HepG2 (cell line): ENCODE data around the gene RRAD. TPM values are rescaled to one million over a fixed set of nuclear protein-coding genes. Genes with fewer than 3 reads are reported as not detected.

Experiments used
- ATAC-seq: fragments of 200-7000 bp; cut with Tn5 transposase; 3 replicates; pipeline ENCODE4 v1.9.1; 2020; ENCODE audit warnings: mild to moderate bottlenecking, moderate library complexity
- BruUV-seq: library from RNA; stranded (reverse); fragments of 400-500 nt; replicated peaks from 2 replicates; lab custom pipeline; 2021; lab: Mats Ljungman, UMichigan
- CTCF ChIA-PET: fragments of 300-600 bp; formaldehyde crosslinking; extraction: SDS; loops from one replicate; lab custom pipeline; 2021; ENCODE audit warnings: low total read pairs, inconsistent platforms, low intra/inter-chr PET ratio; lab: Yijun Ruan, JAX
- POLR2A ChIA-PET: fragments of 350-600 bp; sonication (Branson Sonifier 250); formaldehyde crosslinking; loops from one replicate; lab custom pipeline; 2020; ENCODE audit warnings: antibody characterized with exemption, inconsistent platforms; lab: Yijun Ruan, JAX
- DNase-seq: peaks from one replicate; pipeline ENCODE4 v3.0.0-alpha.2; 2015; ENCODE audit warnings: low spot score
- FAIRE-seq: peaks from 3 replicates; lab custom pipeline; 2011; peaks lifted over from hg19 to GRCh38; lab: Jason Lieb, UNC
- H2AFZ ChIP-seq: one replicate; pipeline ENCODE4 v1.6.1; 2011; ENCODE audit warnings: low read length, inconsistent platforms
- H3K27ac ChIP-seq: fragments of 300-600 bp; 3 replicates; pipeline ENCODE4 v1.8.0; 2011; ENCODE audit warnings: mixed run types, mild to moderate bottlenecking, mixed read lengths, low read length, inconsistent platforms; ENCODE audit not compliant: insufficient read depth; ENCODE audit errors: extremely low read length
- H3K27me3 ChIP-seq, 2 experiments: fragments of 200-600 bp in 1 of 2; 2 replicates in 1 of 2; 3 replicates in 1 of 2; pipeline versions ENCODE4 v1.6.0 to v1.8.0; 2011; ENCODE audit warnings: low read length in 2 of 2, mild to moderate bottlenecking in 2 of 2, moderate library complexity in 2 of 2, inconsistent platforms in 1 of 2; ENCODE audit not compliant: insufficient read depth in 2 of 2, control insufficient read depth in 1 of 2
- H3K36me3 ChIP-seq, 2 experiments: fragments of 200-600 bp in 1 of 2; replicated peaks in 1 of 2; 2 replicates in 1 of 2; 3 replicates in 1 of 2; pipeline versions ENCODE4 v1.5.1 to v1.8.0; 2011; ENCODE audit warnings: low read length in 2 of 2, inconsistent platforms in 1 of 2; ENCODE audit not compliant: insufficient read depth in 2 of 2, control insufficient read depth in 1 of 2
- H3K4me1 ChIP-seq: 2 replicates; pipeline ENCODE4 v1.5.1; 2012; ENCODE audit warnings: low read length, inconsistent platforms; ENCODE audit not compliant: insufficient read depth
- H3K4me2 ChIP-seq: 2 replicates; pipeline ENCODE4 v1.6.0; 2011; ENCODE audit warnings: low read depth, low read length, inconsistent platforms
- H3K4me3 ChIP-seq, 3 experiments: fragments of 200-600 bp in 1 of 3; sonication (generic), shearing (Covaris generic) in 1 of 3; replicated peaks in 1 of 3; 2 replicates each; pipeline ENCODE4 v1.5.1; 2011 to 2016; ENCODE audit warnings: low read length in 3 of 3, inconsistent platforms in 2 of 3, low read depth in 2 of 3, mild to moderate bottlenecking in 2 of 3, control low read depth in 1 of 3, mixed read lengths in 1 of 3; ENCODE audit not compliant: insufficient read depth in 1 of 3
- H3K79me2 ChIP-seq: one replicate; pipeline ENCODE4 v1.6.1; 2011; ENCODE audit warnings: low read length, inconsistent platforms; ENCODE audit not compliant: insufficient read depth
- H3K9ac ChIP-seq: 2 replicates; pipeline ENCODE4 v1.6.0; 2011; ENCODE audit warnings: mild to moderate bottlenecking, low read depth, low read length, inconsistent platforms; ENCODE audit not compliant: insufficient read depth
- H3K9me3 ChIP-seq: 2 replicates; pipeline ENCODE4 v1.5.1; 2012; ENCODE audit warnings: mild to moderate bottlenecking, low read length
- H4K20me1 ChIP-seq: 2 replicates; pipeline ENCODE4 v1.6.0; 2011; ENCODE audit warnings: inconsistent platforms, mild to moderate bottlenecking, low read length, moderate library complexity; ENCODE audit not compliant: insufficient read depth
- ESRRA ChIP-seq: sonication (generic); formaldehyde crosslinking; IDR thresholded peaks from 2 replicates; pipeline ENCODE4 v1.5.1; 2020; ENCODE audit warnings: mild to moderate bottlenecking, low read depth, missing genetic modification reagents
- FOXK1 ChIP-seq: sonication (generic); formaldehyde crosslinking; IDR thresholded peaks from 2 replicates; pipeline ENCODE4 v1.4.0; 2020; ENCODE audit warnings: low read depth, missing genetic modification reagents, borderline replicate concordance
- MIER2 ChIP-seq: IDR thresholded peaks from 2 replicates; pipeline ENCODE4 v1.6.1; 2016; ENCODE audit warnings: missing biosample characterization, missing genetic modification reagents
- REST ChIP-seq, 2 experiments: IDR thresholded peaks; 2 replicates each; pipeline ENCODE4 v1.6.1; 2011 to 2012; ENCODE audit warnings: low read length in 2 of 2, borderline replicate concordance in 1 of 2, low read depth in 1 of 2, mild to moderate bottlenecking in 1 of 2, moderate library complexity in 1 of 2
- TCF7 ChIP-seq: sonication (generic); IDR thresholded peaks from 2 replicates; pipeline ENCODE4 v1.6.1; 2016; ENCODE audit warnings: antibody characterized with exemption, low read depth
- ZNF318 ChIP-seq: sonication (generic); formaldehyde crosslinking; IDR thresholded peaks from 2 replicates; pipeline ENCODE4 v1.4.0; 2020; ENCODE audit warnings: mild to moderate bottlenecking, missing genetic modification reagents
- ZNF350 ChIP-seq: sonication (generic); formaldehyde crosslinking; IDR thresholded peaks from 2 replicates; pipeline ENCODE4 v1.4.0; 2020; ENCODE audit warnings: mild to moderate bottlenecking, low read depth, missing genetic modification reagents, borderline replicate concordance
- WGBS: methylation state at CpG from one replicate; pipeline ENCODE4 v1.1.6; 2017; ENCODE audit warnings: low lambda C conversion rate; 5-methylcytosine and 5-hydroxymethylcytosine counted together
- in situ Hi-C: cut with HindIII; loops from 2 replicates; pipeline ENCODE4 v1.10.0; 2017; ENCODE audit warnings: low pct_unique_long_range_greater_than_20kb; ENCODE audit not compliant: extremely low pct_ligation_motif_present
- intact Hi-C: fragments of 100-400 bp; cut with micrococcal nuclease; formaldehyde crosslinking; loops from one replicate; pipeline ENCODE4 v1.10.0; 2022; ENCODE audit not compliant: unreplicated experiment
- polyA plus RNA-seq, 8 experiments: library from polyadenylated mRNA; depleted of rRNA in 3 of 8; stranded (reverse) in 7 of 8; unstranded in 1 of 8; fragments of >200 nt; fragmentation: Illumina TruSeq in 4 of 8; extraction: Trizol in 4 of 8; gene quantifications; 2 replicates each; pipeline versions ENCODE4 v1.2.1 to v1.2.3, GENCODE V29; 2011 to 2016; ENCODE audit warnings: low read depth in 4 of 8, missing spikeins in 1 of 8, mixed read lengths in 1 of 8; ENCODE audit not compliant: insufficient read depth in 1 of 8
- total RNA-seq, 5 experiments: library from RNA; depleted of rRNA; stranded (reverse); fragments of >200 nt; fragmentation: Illumina TruSeq; extraction: Trizol; gene quantifications; 2 replicates each; pipeline ENCODE4 v1.2.3, GENCODE V29; 2016; ENCODE audit warnings: low read depth in 1 of 5

RRAD gene
- total and polyA plus RNA-seq, 2 of the 13 experiments (the other 11 are each of a cell fraction or from before 2014, with no cell fraction given) = 0.80 to 1.1 TPM

GRCh38 chr16:66913711-66914110 lies 11.6 kb downstream of the RRAD start (continued):
- no peak for TF ChIP-seq ZNF318 (CRISPR knock-in tag)
- TF ChIP-seq ESRRA (CRISPR knock-in tag) = no peak
- TF ChIP-seq ZNF350 (CRISPR knock-in tag) = no peak

DNA sequence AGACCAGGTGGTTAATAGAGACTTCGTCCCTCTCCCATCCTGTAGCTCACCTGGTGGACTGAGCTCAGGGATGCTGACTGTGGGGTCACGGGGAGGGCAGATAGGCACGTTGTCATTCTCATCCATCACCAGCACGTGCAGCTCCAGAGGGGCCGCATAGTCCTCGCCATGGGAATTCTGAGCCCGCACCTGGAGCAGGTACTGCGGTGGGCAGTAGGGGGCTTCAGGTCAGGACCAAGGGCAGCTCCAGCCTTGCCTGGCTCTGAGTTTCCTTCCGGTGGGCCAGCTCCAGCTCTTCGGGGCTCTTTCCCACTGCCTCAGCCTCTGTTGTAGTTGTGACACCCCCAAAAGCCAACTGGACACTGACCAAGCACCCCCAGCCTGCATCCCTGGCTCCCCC lies 12.3 kb downstream of the RRAD start:
- intact Hi-C loops (no loop called here), in situ Hi-C loops (no loop called here)
- Histone ChIP-seq H2AFZ (no peak overlapping the region), H3K4me1 (peaks cover 25% of the 10 kb centered on the region), H3K27me3 (no peaks in the 10 kb centered on the region; a peak in 1 of 5 replicates), H3K27ac (no peak overlapping the region), H3K36me3 (no peaks in the 10 kb centered on the region), H3K4me3 (no peak overlapping the region), H3K79me2 (no peaks in the 10 kb centered on the region), H4K20me1 (no peaks in the 10 kb centered on the region), H3K9me3 (no peaks in the 10 kb centered on the region), H3K9ac (no peak overlapping the region), H3K4me2 (no peak overlapping the region)
- FAIRE-seq (no peak), DNase-seq (no peak), ATAC-seq (no peak)
- 58% methylated on average over 9 of the region's 10 CpGs for WGBS
- TF ChIP-seq FOXK1 (CRISPR knock-in tag) = no peak
- peak; percentile 58; the same call in 1 of the 2 replicates for TF ChIP-seq MIER2 (CRISPR knock-in tag)
- TF ChIP-seq TCF7 = no peak
- TF ChIP-seq REST (IDR thresholded peaks at IDR 0.05; ENCODE audit: borderline replicate concordance in 1 of 2, low read depth in 1 of 2, low read length in 2 of 2) = peak; percentile 59 to 88
- ChIA-PET POLR2A (no interaction called here), CTCF (no interaction called here)
- no TSS peak for BruUV-seq
